Endothelial cell of umbilical vein (primary cell): Measurements from ENCODE around the gene EEFSEC.

Experiments used
- CTCF ChIP-seq, 2 donors: IDR thresholded peaks; 1 replicate in 1 of 2; 2 replicates in 1 of 2; pipeline ENCODE4 v1.5.1; 2011; ENCODE audit warnings: low read length in 2 of 2, mild to moderate bottlenecking in 2 of 2, moderate library complexity in 2 of 2, control low read depth in 1 of 2, inconsistent platforms in 1 of 2, low read depth in 1 of 2; ENCODE audit not compliant: insufficient read depth in 1 of 2; ENCODE audit errors: extremely low read depth in 1 of 2
- EZH2 ChIP-seq: IDR thresholded peaks from 2 replicates; pipeline ENCODE4 v1.6.1; 2012; ENCODE audit warnings: borderline replicate concordance, low read depth, mild to moderate bottlenecking, moderate library complexity, low read length, inconsistent platforms; ENCODE audit not compliant: severe bottlenecking
- FOS ChIP-seq: IDR thresholded peaks from 2 replicates; pipeline ENCODE4 v1.6.1; 2011; ENCODE audit warnings: mild to moderate bottlenecking, low read length, moderate library complexity, borderline replicate concordance; ENCODE audit not compliant: insufficient read depth
- GATA2 ChIP-seq: IDR thresholded peaks from 2 replicates; pipeline ENCODE4 v1.7.0; 2011; ENCODE audit warnings: low read depth, mild to moderate bottlenecking, moderate library complexity, mixed read lengths, low read length; ENCODE audit not compliant: insufficient read length, insufficient read depth
- JUN ChIP-seq: IDR thresholded peaks from 2 replicates; pipeline ENCODE4 v1.6.1; 2011; ENCODE audit warnings: borderline replicate concordance, low read depth; ENCODE audit not compliant: insufficient read length, insufficient read depth
- MAX ChIP-seq: IDR thresholded peaks from 2 replicates; pipeline ENCODE4 v1.6.1; 2011; ENCODE audit not compliant: insufficient read depth, insufficient read length
- MYC ChIP-seq: IDR thresholded peaks from one replicate; pipeline ENCODE4 v1.6.1; 2011; ENCODE audit warnings: mild to moderate bottlenecking, low read depth, low read length
- POLR2A ChIP-seq: IDR thresholded peaks from 2 replicates; pipeline ENCODE4 v1.6.1; 2012; ENCODE audit warnings: low read depth, mild to moderate bottlenecking, control low read depth, low read length
- POLR2AphosphoS5 ChIP-seq: IDR thresholded peaks from 2 replicates; pipeline ENCODE4 v1.6.1; 2012; ENCODE audit warnings: low read depth, mild to moderate bottlenecking, control low read depth, low read length, moderate library complexity; ENCODE audit not compliant: insufficient read depth

GRCh38 chr3:128280481-128281052 is 127.3 kb downstream of the EEFSEC start:
- TF ChIP-seq CTCF (IDR thresholded peaks at IDR 0.05; ENCODE audit: extremely low read depth in 1 of 2, insufficient read depth in 1 of 2, low read depth in 1 of 2, low read length in 2 of 2), result no peak
- TF ChIP-seq MAX, result no peak
- TF ChIP-seq POLR2A, result no peak
- no peak for TF ChIP-seq FOS
- no peak for TF ChIP-seq JUN
- no peak for TF ChIP-seq GATA2
- TF ChIP-seq MYC, result no peak
- no peak for TF ChIP-seq POLR2AphosphoS5
- TF ChIP-seq EZH2, result no peak
